Measurements from ENCODE around the gene HNRNPA3. TPM values are rescaled to one million over a fixed set of nuclear protein-coding genes. Genes with fewer than 3 reads are reported as not detected.
A peak's percentile ranks its signal among the peaks of the same experiment; 100 is the strongest.

HNRNPA3 gene
- total and polyA plus RNA-seq, 2 of the 13 experiments (the other 11 are each of a cell fraction or from before 2014, with no cell fraction given) = 73.3 to 97.7 TPM

DNA sequence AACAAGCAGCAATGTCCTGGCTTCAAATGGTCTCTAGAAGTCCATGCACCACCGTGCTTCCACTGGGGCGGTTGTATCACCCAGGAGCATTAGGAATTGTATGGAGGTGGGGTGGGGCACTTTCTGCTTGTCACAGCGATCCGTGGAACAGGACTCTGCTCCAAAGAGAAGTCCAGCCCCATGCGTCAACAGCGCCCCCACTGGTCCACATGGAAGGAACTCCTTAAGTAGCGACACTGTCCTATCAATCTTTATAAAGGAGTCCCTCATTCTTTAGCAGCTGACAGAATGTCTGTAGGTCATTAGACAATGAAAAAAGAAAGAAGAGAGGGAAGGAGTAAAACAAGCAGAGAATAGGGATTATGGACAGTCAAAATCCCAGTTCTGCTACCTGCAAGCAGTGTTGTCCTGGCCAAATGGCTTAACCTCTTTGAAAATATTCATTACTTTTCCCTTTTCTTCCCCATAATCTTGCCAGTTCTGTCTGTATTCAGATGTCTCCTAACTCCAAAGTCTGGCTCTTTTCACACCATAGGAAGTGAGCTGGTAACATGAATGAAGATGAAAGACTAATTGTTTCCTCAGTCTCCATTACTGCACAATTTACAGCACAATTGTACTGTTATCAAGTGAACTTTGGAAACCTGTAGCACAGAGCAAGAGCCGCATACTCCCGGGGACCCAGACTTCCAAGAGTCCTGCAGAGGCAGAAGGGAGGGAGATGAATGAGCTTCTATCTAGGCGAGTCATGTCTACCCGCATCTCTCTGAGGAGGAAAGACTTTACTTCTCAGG is 42.0 kb downstream of the HNRNPA3 start (continued):
- TF ChIP-seq, protein P1, sequence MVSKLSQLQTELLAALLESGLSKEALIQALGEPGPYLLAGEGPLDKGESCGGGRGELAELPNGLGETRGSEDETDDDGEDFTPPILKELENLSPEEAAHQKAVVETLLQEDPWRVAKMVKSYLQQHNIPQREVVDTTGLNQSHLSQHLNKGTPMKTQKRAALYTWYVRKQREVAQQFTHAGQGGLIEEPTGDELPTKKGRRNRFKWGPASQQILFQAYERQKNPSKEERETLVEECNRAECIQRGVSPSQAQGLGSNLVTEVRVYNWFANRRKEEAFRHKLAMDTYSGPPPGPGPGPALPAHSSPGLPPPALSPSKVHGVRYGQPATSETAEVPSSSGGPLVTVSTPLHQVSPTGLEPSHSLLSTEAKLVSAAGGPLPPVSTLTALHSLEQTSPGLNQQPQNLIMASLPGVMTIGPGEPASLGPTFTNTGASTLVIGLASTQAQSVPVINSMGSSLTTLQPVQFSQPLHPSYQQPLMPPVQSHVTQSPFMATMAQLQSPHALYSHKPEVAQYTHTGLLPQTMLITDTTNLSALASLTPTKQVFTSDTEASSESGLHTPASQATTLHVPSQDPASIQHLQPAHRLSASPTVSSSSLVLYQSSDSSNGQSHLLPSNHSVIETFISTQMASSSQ (IDR thresholded peaks at IDR 0.05; ENCODE audit: low read depth) = no peak
- TF ChIP-seq, protein P1 (CRISPR knock-in tag; IDR thresholded peaks at IDR 0.05; ENCODE audit: borderline replicate concordance) = peak; percentile 34; the same call in 1 of the 2 replicates
- peak; percentile 55; the same call in 1 of the 2 replicates for TF ChIP-seq HNF4G (IDR thresholded peaks at IDR 0.05; ENCODE audit: borderline replicate concordance, low read depth, low read length)
- no peak for TF ChIP-seq HNF4G (CRISPR knock-in tag; IDR thresholded peaks at IDR 0.05; ENCODE audit: borderline replicate concordance, low read depth)
- TF ChIP-seq, protein P2, sequence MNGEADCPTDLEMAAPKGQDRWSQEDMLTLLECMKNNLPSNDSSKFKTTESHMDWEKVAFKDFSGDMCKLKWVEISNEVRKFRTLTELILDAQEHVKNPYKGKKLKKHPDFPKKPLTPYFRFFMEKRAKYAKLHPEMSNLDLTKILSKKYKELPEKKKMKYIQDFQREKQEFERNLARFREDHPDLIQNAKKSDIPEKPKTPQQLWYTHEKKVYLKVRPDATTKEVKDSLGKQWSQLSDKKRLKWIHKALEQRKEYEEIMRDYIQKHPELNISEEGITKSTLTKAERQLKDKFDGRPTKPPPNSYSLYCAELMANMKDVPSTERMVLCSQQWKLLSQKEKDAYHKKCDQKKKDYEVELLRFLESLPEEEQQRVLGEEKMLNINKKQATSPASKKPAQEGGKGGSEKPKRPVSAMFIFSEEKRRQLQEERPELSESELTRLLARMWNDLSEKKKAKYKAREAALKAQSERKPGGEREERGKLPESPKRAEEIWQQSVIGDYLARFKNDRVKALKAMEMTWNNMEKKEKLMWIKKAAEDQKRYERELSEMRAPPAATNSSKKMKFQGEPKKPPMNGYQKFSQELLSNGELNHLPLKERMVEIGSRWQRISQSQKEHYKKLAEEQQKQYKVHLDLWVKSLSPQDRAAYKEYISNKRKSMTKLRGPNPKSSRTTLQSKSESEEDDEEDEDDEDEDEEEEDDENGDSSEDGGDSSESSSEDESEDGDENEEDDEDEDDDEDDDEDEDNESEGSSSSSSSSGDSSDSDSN (CRISPR knock-in tag; IDR thresholded peaks at IDR 0.05) = peak; percentile 38; the same call in 1 of the 2 replicates
- no peak for TF ChIP-seq NONO (IDR thresholded peaks at IDR 0.05)
- TF ChIP-seq NONO (CRISPR knock-in tag; conservative IDR thresholded peaks at IDR 0.05) = 0 out of 2 replicates have a peak, but pooled peaks have one; percentile 28
- TF ChIP-seq, protein P3, sequence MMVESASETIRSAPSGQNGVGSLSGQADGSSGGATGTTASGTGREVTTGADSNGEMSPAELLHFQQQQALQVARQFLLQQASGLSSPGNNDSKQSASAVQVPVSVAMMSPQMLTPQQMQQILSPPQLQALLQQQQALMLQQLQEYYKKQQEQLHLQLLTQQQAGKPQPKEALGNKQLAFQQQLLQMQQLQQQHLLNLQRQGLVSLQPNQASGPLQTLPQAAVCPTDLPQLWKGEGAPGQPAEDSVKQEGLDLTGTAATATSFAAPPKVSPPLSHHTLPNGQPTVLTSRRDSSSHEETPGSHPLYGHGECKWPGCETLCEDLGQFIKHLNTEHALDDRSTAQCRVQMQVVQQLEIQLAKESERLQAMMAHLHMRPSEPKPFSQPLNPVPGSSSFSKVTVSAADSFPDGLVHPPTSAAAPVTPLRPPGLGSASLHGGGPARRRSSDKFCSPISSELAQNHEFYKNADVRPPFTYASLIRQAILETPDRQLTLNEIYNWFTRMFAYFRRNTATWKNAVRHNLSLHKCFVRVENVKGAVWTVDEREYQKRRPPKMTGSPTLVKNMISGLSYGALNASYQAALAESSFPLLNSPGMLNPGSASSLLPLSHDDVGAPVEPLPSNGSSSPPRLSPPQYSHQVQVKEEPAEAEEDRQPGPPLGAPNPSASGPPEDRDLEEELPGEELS (CRISPR knock-in tag; IDR thresholded peaks at IDR 0.05) = no peak
- peak; percentile 7 to 14; a peak in 2 of 4 replicates for TF ChIP-seq POLR2A (IDR thresholded peaks at IDR 0.05; ENCODE audit: insufficient read depth in 1 of 2, low read depth in 2 of 2, low read length in 2 of 2)
- TF ChIP-seq, protein P4, sequence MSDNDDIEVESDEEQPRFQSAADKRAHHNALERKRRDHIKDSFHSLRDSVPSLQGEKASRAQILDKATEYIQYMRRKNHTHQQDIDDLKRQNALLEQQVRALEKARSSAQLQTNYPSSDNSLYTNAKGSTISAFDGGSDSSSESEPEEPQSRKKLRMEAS (IDR thresholded peaks at IDR 0.05) = peak; percentile 35; the same call in 1 of the 2 replicates
- TF ChIP-seq SMC3 (IDR thresholded peaks at IDR 0.05; ENCODE audit: low read length) = peak; percentile 48; the same call in 1 of the 2 replicates
- peak; percentile 71 for TF ChIP-seq RAD21 (CRISPR knock-in tag; IDR thresholded peaks at IDR 0.05)
- TF ChIP-seq NCOA2 (CRISPR knock-in tag; IDR thresholded peaks at IDR 0.05) = peak; percentile 23; the same call in 1 of the 2 replicates
- no peak for TF ChIP-seq RNF2 (conservative IDR thresholded peaks at IDR 0.05; ENCODE audit: low read depth)
- peak; percentile 45; the same call in 1 of the 2 replicates for TF ChIP-seq ZBTB20 (CRISPR knock-in tag; IDR thresholded peaks at IDR 0.05; ENCODE audit: borderline replicate concordance, low read depth)
- peak; percentile 21; the same call in 1 of the 2 replicates for TF ChIP-seq TSC22D2 (CRISPR knock-in tag; IDR thresholded peaks at IDR 0.05; ENCODE audit: borderline replicate concordance)
- 0 out of 2 replicates have a peak, but pooled peaks have one; percentile 7 for TF ChIP-seq FOXK1 (CRISPR knock-in tag; IDR thresholded peaks at IDR 0.05; ENCODE audit: borderline replicate concordance, low read depth)

Data from HepG2 (cell line).